CD14-positive monocyte (primary cell): ENCODE data around the gene IFFO2. TPM values are rescaled to one million over a fixed set of nuclear protein-coding genes. Genes with fewer than 3 reads are reported as not detected.

Experiments used
- DNase-seq, 3 donors: peaks; one replicate each; pipeline ENCODE4 v3.0.0-alpha.2; 2011 to 2022
- H2AFZ ChIP-seq: 2 replicates; pipeline ENCODE4 v1.6.0; 2012; ENCODE audit warnings: mild to moderate bottlenecking, low read depth, low read length, inconsistent platforms; ENCODE audit not compliant: insufficient read depth, poor library complexity, severe bottlenecking
- H3K27ac ChIP-seq, 2 donors: 1 replicate in 1 of 2; 2 replicates in 1 of 2; pipeline ENCODE4 v1.5.1; 2012 to 2013; ENCODE audit warnings: low read length in 2 of 2, control low read depth in 1 of 2, inconsistent platforms in 1 of 2, low read depth in 1 of 2, mild to moderate bottlenecking in 1 of 2
- H3K27me3 ChIP-seq, 2 donors: one replicate each; pipeline versions ENCODE4 v1.6.0 to v1.6.1; 2011 to 2013; ENCODE audit warnings: low read length in 2 of 2; ENCODE audit not compliant: control insufficient read depth in 2 of 2, insufficient read depth in 2 of 2
- H3K36me3 ChIP-seq, 2 donors: replicated peaks in 1 of 2; 1 replicate in 1 of 2; 2 replicates in 1 of 2; pipeline versions ENCODE4 v1.5.1 to v1.6.1; 2012 to 2013; ENCODE audit warnings: low read length in 2 of 2, control low read depth in 1 of 2, inconsistent platforms in 1 of 2, mild to moderate bottlenecking in 1 of 2; ENCODE audit not compliant: insufficient read depth in 2 of 2, control insufficient read depth in 1 of 2
- H3K4me1 ChIP-seq, 2 donors: 1 replicate in 1 of 2; 2 replicates in 1 of 2; pipeline versions ENCODE4 v1.5.1 to v1.6.1; 2012 to 2013; ENCODE audit warnings: low read length in 2 of 2, control low read depth in 1 of 2, inconsistent platforms in 1 of 2, mild to moderate bottlenecking in 1 of 2, moderate library complexity in 1 of 2; ENCODE audit not compliant: insufficient read depth in 2 of 2, control insufficient read depth in 1 of 2
- H3K4me2 ChIP-seq: replicated peaks from 2 replicates; pipeline ENCODE3; 2012; ENCODE audit warnings: low read length, moderate library complexity, mild to moderate bottlenecking; ENCODE audit not compliant: poor library complexity, severe bottlenecking; ENCODE audit errors: extremely low read depth
- H3K4me3 ChIP-seq, 3 experiments: fragments of 200-600 bp in 1 of 3; sonication (generic) in 1 of 3; replicated peaks in 1 of 3; 1 replicate in 2 of 3; 2 replicates in 1 of 3; pipeline ENCODE4 v1.5.1; 2011 to 2013; ENCODE audit warnings: low read length in 3 of 3, mild to moderate bottlenecking in 3 of 3, control low read depth in 2 of 3, low read depth in 2 of 3, inconsistent platforms in 1 of 3, moderate library complexity in 1 of 3
- H3K79me2 ChIP-seq: 2 replicates; pipeline ENCODE4 v1.6.0; 2012; ENCODE audit warnings: mild to moderate bottlenecking, control low read depth, inconsistent platforms, low read length, moderate library complexity; ENCODE audit not compliant: insufficient read depth
- H3K9ac ChIP-seq: 2 replicates; pipeline ENCODE4 v1.6.0; 2017; ENCODE audit warnings: low read length, mild to moderate bottlenecking; ENCODE audit not compliant: insufficient read depth, poor library complexity, severe bottlenecking
- H3K9me3 ChIP-seq, 2 donors: replicated peaks in 1 of 2; 1 replicate in 1 of 2; 2 replicates in 1 of 2; pipeline versions ENCODE4 v1.5.1 to v1.6.1; 2012 to 2013; ENCODE audit warnings: low read length in 2 of 2, control low read depth in 1 of 2; ENCODE audit not compliant: control insufficient read depth in 1 of 2, insufficient read depth in 1 of 2
- H4K20me1 ChIP-seq: 2 replicates; pipeline ENCODE4 v1.6.0; 2012; ENCODE audit warnings: mild to moderate bottlenecking, low read length, control low read depth, moderate library complexity; ENCODE audit not compliant: insufficient read depth
- H3K27ac Mint-ChIP-seq, 7 donors: one replicate each; pipeline ENCODE4 v1.8.0; 2020; ENCODE audit warnings: mild to moderate bottlenecking in 7 of 7, mixed read lengths in 7 of 7, moderate library complexity in 6 of 7, inconsistent platforms in 2 of 7
- H3K27me3 Mint-ChIP-seq, 3 donors: one replicate each; pipeline ENCODE4 v1.8.0; 2021 to 2022; ENCODE audit warnings: low read depth in 3 of 3, mild to moderate bottlenecking in 3 of 3, mixed read lengths in 3 of 3, moderate library complexity in 3 of 3, inconsistent platforms in 1 of 3
- H3K36me3 Mint-ChIP-seq, 2 donors: one replicate each; pipeline ENCODE4 v1.8.0; 2020; ENCODE audit warnings: mixed read lengths in 2 of 2, inconsistent platforms in 1 of 2, mild to moderate bottlenecking in 1 of 2
- H3K4me1 Mint-ChIP-seq: one replicate; pipeline ENCODE4 v1.8.0; 2020; ENCODE audit warnings: mild to moderate bottlenecking, mixed read lengths
- H3K4me3 Mint-ChIP-seq, 2 donors: one replicate each; pipeline ENCODE4 v1.8.0; 2020; ENCODE audit warnings: mild to moderate bottlenecking in 2 of 2, mixed read lengths in 2 of 2, moderate library complexity in 1 of 2
- H3K9me3 Mint-ChIP-seq, 7 donors: one replicate each; pipeline ENCODE4 v1.8.0; 2020 to 2022; ENCODE audit warnings: mixed read lengths in 7 of 7, mild to moderate bottlenecking in 6 of 7, moderate library complexity in 6 of 7, inconsistent platforms in 2 of 7
- CTCF ChIP-seq: fragments of 200-600 bp; IDR thresholded peaks from one replicate; pipeline ENCODE4 v1.8.0; 2022; ENCODE audit warnings: antibody characterized with exemption, mild to moderate bottlenecking
- WGBS: methylation state at CpG from one replicate; pipeline ENCODE4 v1.1.5; 2013; ENCODE audit warnings: missing lambda C conversion rate; ENCODE audit not compliant: insufficient coverage; 5-methylcytosine and 5-hydroxymethylcytosine counted together
- intact Hi-C, 2 donors: fragments of 100-400 bp; cut with micrococcal nuclease; formaldehyde crosslinking; loops; one replicate each; pipeline versions ENCODE4 v1.15.0 to v1.15.1; 2023
- polyA plus RNA-seq, 3 donors: library from polyadenylated mRNA; depleted of rRNA in 1 of 3; unstranded in 2 of 3; stranded (reverse) in 1 of 3; fragments of 300-500 nt in 2 of 3; fragments of >200 nt in 1 of 3; fragmentation: Illumina TruSeq in 2 of 3; gene quantifications; 1 replicate in 2 of 3; 2 replicates in 1 of 3; pipeline ENCODE4 v1.2.3, GENCODE V29; 2012 to 2021

The IFFO2 gene
- polyA plus RNA-seq, 3 donors, result 0.78 to 17.5 (median 0.94) TPM

GRCh38 chr1:19006000-19006399 is 49.5 kb upstream of the IFFO2 start:
- peaks cover 3 to 9% of the 10 kb centered on the region in 2 donors for H3K4me1 ChIP-seq
- no peaks in the 10 kb centered on the region for H3K79me2 ChIP-seq
- Mint-ChIP-seq H3K4me3 (peak overlapping the region in 1 of 2 donors; percentile 7), H3K36me3 (no peaks in the 10 kb centered on the region), H3K27me3 (peaks cover 3 to 31% (median 6%) of the 10 kb centered on the region in 3 donors), H3K4me1 (peaks cover 6% of the 10 kb centered on the region), H3K27ac (no peak overlapping the region), H3K9me3 (peaks cover 3 to 16% (median 10%) of the 10 kb centered on the region in 7 donors)
- no peak overlapping the region for H3K4me2 ChIP-seq
- H4K20me1 ChIP-seq, result no peaks in the 10 kb centered on the region
- 50% methylated on average over 4 of the region's 4 CpGs for WGBS
- H3K36me3 ChIP-seq, result no peaks in the 10 kb centered on the region
- no peak overlapping the region for H3K27ac ChIP-seq
- H3K27me3 ChIP-seq, result no peaks in the 10 kb centered on the region
- H3K9me3 ChIP-seq, result peaks cover under 1 to 3% of the 10 kb centered on the region in 2 donors
- H3K4me3 ChIP-seq, result no peak overlapping the region
- intact Hi-C loops, result no loop called here
- H3K9ac ChIP-seq, result no peak overlapping the region
- no peak for TF ChIP-seq CTCF
- no peak overlapping the region for H2AFZ ChIP-seq
- DNase-seq, result no peak

- H3K27me3 ChIP-seq, result no peaks in the 10 kb centered on the region
- WGBS, result 84% methylated on average over 6 of the region's 11 CpGs
Observed at GRCh38 chr1:19003371-19004290, 47.2 kb upstream of the IFFO2 start.

More at GRCh38 chr1:19003371-19004290, 47.2 kb upstream of the IFFO2 start:
- TF ChIP-seq CTCF, result no peak
- peaks cover 9 to 26% (median 16%) of the 10 kb centered on the region in 7 donors for H3K9me3 Mint-ChIP-seq
- intact Hi-C loops, result no loop called here
- Histone ChIP-seq H3K9me3 (peaks cover 4 to 6% of the 10 kb centered on the region in 2 donors), H3K9ac (no peak overlapping the region), H3K4me1 (no peaks in the 10 kb centered on the region), H3K79me2 (no peaks in the 10 kb centered on the region), H3K4me3 (no peak overlapping the region), H4K20me1 (no peaks in the 10 kb centered on the region), H3K36me3 (no peaks in the 10 kb centered on the region), H3K27ac (no peak overlapping the region), H2AFZ (no peak overlapping the region), H3K4me2 (no peak overlapping the region)
- no peak overlapping the region for H3K4me3 Mint-ChIP-seq
- no peak for DNase-seq
- no peaks in the 10 kb centered on the region for H3K36me3 Mint-ChIP-seq
- no peak overlapping the region for H3K27ac Mint-ChIP-seq
- H3K27me3 Mint-ChIP-seq, result peaks cover 5 to 35% (median 7%) of the 10 kb centered on the region in 3 donors
- no peaks in the 10 kb centered on the region for H3K4me1 Mint-ChIP-seq
